Lower leg skin (tissue), 4 donors: Measurements from ENCODE around the gene SGIP1. TPM values are rescaled to one million over a fixed set of nuclear protein-coding genes. Genes with fewer than 3 reads are reported as not detected.

Source experiments
- DNase-seq, 2 donors: peaks; one replicate each; pipeline ENCODE4 v3.0.0-alpha.2; 2019; ENCODE audit warnings: low spot score in 2 of 2
- H3K4me3 ChIP-seq: fragments of 200-600 bp; sonication (generic); 2 replicates; pipeline ENCODE4 v1.5.1; 2017; ENCODE audit warnings: mild to moderate bottlenecking, low read depth; ENCODE audit not compliant: poor library complexity, severe bottlenecking
- POLR2A ChIP-seq, 2 donors: fragments of 450-650 bp; IDR thresholded peaks; one replicate each; pipeline ENCODE4 v1.6.1; 2016 to 2017; ENCODE audit warnings: antibody characterized with exemption in 2 of 2, mild to moderate bottlenecking in 1 of 2, moderate library complexity in 1 of 2
- WGBS, 2 donors: methylation state at CpG; one replicate each; pipeline ENCODE4 v1.1.5; 2018; 5-methylcytosine and 5-hydroxymethylcytosine counted together
- intact Hi-C: fragments of 100-400 bp; cut with DNase I; formaldehyde crosslinking; loops from one replicate; pipeline ENCODE4 v1.15.0; 2023; ENCODE audit warnings: low total_unique reads
- total RNA-seq, 4 donors: library from RNA; depleted of rRNA; stranded (reverse); fragments of >200 nt; gene quantifications; one replicate each; pipeline ENCODE4 v1.1.0, GENCODE V29; 2016
- TF ChIP-seq, protein P1 (sequence below), 3 donors: fragments of 450-650 bp; IDR thresholded peaks; one replicate each; pipeline ENCODE4 v1.5.1; 2016; ENCODE audit warnings: antibody characterized with exemption in 3 of 3, mild to moderate bottlenecking in 3 of 3, moderate library complexity in 2 of 3

Gene SGIP1
- total RNA-seq, 4 donors from 2014 or later = 0.39 to 7.0 (median 2.4) TPM

DNA sequence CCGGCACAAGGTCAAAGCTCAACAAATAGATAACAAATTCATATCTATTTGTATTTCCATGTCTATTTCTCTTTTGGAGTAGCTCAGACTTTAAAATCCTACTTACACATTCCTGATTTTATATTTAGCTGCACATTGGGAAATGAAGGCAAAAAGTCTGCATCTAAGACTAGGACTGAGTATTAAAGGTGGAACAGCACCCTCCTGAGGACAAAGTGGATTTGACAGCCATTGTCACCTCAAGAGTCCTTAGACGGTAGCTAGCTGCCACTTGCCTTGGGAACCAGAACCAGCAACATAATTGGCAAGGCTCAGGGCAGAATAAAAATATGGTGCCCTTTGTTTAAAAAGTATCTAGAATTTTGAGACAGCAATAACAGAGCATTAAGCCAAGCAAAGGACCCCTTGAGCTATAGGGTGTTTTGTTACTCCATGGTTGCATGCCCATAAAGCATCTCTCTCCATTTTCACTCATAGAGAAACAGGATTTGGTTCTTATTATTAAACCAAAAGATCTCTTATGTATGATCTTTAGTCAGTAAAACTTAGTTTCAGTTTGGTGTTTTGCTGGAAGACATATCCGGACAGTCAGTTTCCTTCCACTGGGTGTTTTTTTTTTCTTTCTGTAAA is 30.0 kb upstream of the SGIP1 start:
- WGBS, 2 donors = 53 to 61% methylated on average over 3 of the region's 3 CpGs
- H3K4me3 ChIP-seq = no peak overlapping the region
- TF ChIP-seq POLR2A (IDR thresholded peaks at IDR 0.05) = no peak
- TF ChIP-seq, protein P1, sequence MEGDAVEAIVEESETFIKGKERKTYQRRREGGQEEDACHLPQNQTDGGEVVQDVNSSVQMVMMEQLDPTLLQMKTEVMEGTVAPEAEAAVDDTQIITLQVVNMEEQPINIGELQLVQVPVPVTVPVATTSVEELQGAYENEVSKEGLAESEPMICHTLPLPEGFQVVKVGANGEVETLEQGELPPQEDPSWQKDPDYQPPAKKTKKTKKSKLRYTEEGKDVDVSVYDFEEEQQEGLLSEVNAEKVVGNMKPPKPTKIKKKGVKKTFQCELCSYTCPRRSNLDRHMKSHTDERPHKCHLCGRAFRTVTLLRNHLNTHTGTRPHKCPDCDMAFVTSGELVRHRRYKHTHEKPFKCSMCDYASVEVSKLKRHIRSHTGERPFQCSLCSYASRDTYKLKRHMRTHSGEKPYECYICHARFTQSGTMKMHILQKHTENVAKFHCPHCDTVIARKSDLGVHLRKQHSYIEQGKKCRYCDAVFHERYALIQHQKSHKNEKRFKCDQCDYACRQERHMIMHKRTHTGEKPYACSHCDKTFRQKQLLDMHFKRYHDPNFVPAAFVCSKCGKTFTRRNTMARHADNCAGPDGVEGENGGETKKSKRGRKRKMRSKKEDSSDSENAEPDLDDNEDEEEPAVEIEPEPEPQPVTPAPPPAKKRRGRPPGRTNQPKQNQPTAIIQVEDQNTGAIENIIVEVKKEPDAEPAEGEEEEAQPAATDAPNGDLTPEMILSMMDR (IDR thresholded peaks at IDR 0.05) = peak in 1 of 3 donors; percentile 23
- no peak for DNase-seq
- intact Hi-C loops = no loop called here

DNA sequence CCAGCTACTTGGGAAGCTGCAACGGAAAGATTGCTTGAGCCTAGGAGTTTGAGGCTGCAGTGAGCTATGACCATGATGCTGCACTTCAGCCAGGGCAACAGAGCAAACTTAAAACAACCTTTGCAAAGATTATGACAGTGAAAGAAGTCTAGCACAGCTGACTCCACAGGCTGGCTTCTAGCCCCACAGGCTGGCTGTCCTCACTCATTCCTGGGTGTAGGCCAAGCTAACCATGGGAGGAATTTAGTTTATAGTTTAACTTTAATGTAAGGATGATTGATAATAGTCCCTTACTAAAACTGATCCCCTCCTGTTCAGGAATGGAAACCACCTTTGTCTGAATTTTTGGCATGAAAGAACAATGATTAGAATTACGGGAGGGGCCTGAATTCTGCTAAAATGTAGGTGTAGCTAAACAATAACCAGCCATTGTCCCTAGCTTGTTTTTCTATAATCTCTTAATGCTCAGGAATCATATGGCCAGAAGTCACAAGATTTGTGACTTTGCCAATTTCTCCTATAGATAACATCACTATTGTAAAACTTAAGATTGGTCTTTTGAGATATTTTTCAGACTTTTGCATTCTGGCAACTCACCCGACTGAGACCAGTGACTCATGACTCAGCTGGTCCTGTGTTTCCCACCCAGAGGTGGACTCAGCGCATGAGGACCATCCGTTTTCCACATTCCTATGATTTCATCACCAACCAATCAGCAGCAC is 28.1 kb upstream of the SGIP1 start:
- 56 to 70% methylated on average over 5 of the region's 5 CpGs for WGBS, 2 donors
- DNase-seq = no peak
- intact Hi-C loops = no loop called here
- TF ChIP-seq POLR2A (IDR thresholded peaks at IDR 0.05) = no peak
- H3K4me3 ChIP-seq = no peak overlapping the region

DNA sequence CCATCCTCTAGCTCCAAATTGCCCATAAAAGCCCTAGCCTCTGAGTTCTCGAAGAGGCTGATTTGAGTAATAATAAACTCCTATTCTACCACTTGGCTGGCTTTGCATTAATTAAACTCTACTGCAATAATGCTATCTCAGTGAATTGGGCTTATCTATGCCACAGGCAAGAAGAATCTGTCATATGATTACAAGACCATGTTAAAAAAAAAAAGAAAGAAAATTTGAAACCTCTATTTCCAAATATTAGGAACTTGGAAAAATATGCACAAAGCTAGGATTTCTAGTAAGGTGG is 27.6 kb upstream of the SGIP1 start:
- no peak for TF ChIP-seq POLR2A (IDR thresholded peaks at IDR 0.05)
- H3K4me3 ChIP-seq = no peak overlapping the region
- intact Hi-C loops = no loop called here
- DNase-seq = no peak
- WGBS, 2 donors = 79 to 82% methylated on average over 1 of the region's 1 CpG

DNA sequence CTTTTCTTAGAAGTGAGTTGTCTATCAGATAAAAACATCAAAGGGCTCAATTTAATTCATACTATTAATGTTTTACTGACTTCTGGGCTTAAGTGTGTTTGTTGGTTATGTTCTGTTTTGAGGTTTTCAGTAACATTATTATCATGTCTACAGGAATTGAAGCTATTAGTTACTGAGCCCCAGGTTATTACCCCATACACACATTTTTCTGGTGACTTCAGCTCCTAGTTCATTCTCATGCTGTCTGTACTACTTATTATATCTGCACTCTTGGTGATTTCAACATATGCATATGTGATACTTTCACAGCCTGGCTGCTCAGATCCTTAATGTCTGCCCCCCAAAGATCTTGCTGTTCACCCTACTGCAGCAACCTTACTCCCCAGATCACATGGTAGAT is 27.0 kb upstream of the SGIP1 start:
- no peak for DNase-seq
- TF ChIP-seq, protein P1 (IDR thresholded peaks at IDR 0.05) = no peak
- TF ChIP-seq POLR2A (IDR thresholded peaks at IDR 0.05) = no peak
- intact Hi-C loops = no loop called here
- no peak overlapping the region for H3K4me3 ChIP-seq

DNA sequence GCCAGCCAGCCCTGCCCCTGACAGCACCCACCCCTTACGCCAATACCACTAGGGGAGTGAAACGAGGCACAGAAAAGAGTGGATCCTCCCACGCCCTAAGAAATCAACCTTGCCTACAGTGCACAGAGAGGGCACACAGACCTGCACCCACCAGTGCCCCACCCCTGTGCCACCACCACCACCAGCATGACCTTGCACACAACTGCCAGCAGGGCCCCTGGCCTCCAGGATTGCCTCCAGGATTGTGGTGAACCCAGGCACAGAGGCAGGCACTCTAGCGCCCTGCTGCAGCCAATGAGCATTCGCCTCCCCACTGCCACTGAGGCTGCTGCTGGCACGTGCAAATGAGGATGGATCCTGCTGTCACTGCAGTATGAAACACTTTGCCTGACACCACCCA is 23.5 kb upstream of the SGIP1 start:
- no peak overlapping the region for H3K4me3 ChIP-seq
- TF ChIP-seq POLR2A (IDR thresholded peaks at IDR 0.05) = no peak
- TF ChIP-seq, protein P1 (IDR thresholded peaks at IDR 0.05) = no peak
- 88 to 91% methylated on average over 6 of the region's 6 CpGs for WGBS, 2 donors
- DNase-seq = no peak
- intact Hi-C loops = no loop called here

DNA sequence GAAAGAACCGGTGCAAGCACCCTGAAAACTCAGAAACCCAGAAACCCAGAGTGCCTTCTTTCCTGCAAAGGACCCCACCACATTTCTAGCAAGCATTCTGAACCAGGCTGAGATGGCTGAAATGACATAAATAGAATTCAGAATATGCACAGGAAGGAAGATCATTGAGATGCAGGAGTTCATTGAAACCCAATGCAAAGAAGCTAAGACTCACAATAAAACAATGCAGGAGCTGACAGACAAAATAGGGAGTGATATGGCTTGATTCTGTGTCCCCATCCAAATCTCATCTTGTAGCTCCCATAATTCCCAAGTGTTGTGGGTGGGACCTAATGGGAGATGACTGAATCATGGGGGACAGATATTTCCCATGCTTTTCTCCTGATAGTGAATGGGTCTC is 22.8 kb upstream of the SGIP1 start:
- DNase-seq = no peak
- WGBS, 2 donors = 86% methylated on average over 1 of the region's 1 CpG
- intact Hi-C loops = no loop called here
- no peak overlapping the region for H3K4me3 ChIP-seq
- TF ChIP-seq POLR2A (IDR thresholded peaks at IDR 0.05) = no peak
- TF ChIP-seq, protein P1 (IDR thresholded peaks at IDR 0.05) = no peak

DNA sequence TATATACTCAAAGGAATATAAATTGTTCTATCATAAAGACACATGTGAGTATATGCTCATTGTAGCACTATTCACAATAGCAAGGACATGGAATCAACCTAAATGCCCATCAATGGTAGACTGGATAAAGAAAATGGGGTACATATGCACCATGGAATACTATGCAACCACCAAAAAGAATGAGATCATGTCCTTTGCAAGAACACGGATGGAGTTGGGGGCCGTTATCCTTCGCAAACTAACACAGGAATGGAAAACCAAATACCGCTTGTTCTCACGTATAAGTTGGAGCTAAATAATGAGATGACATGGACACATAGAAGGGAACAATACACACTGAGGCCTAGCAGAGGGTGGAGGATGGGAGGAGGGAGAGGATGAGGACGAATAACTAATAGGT is 16.0 kb upstream of the SGIP1 start:
- WGBS, 2 donors = 77 to 94% methylated on average over 6 of the region's 6 CpGs
- DNase-seq = no peak
- H3K4me3 ChIP-seq = no peak overlapping the region
- intact Hi-C loops = no loop called here
- TF ChIP-seq POLR2A (IDR thresholded peaks at IDR 0.05) = no peak
- TF ChIP-seq, protein P1 (IDR thresholded peaks at IDR 0.05) = no peak
